Neural crest cell (in vitro differentiated cells): ENCODE results near the gene ANKRD31. TPM values are rescaled to one million over a fixed set of nuclear protein-coding genes. Genes with fewer than 3 reads are reported as not detected.
"Not testable (repeated sequence)": the region's sequence is repeated elsewhere in the genome, so short reads cannot be mapped to it uniquely, and the experiment has no call there.

Experiments used
- DNase-seq: peaks from one replicate; pipeline ENCODE4 v3.0.0; 2021; ENCODE audit warnings: low read depth, mixed read lengths, low spot score
- H3K27ac Mint-ChIP-seq: one replicate; pipeline ENCODE4 v1.8.0; 2021; ENCODE audit warnings: mild to moderate bottlenecking, mixed read lengths; ENCODE audit not compliant: unreplicated experiment
- H3K27me3 Mint-ChIP-seq: 2 replicates; pipeline ENCODE4 v1.8.0; 2021; ENCODE audit warnings: low read depth, mild to moderate bottlenecking, mixed read lengths
- H3K36me3 Mint-ChIP-seq: 2 replicates; pipeline ENCODE4 v1.8.0; 2021; ENCODE audit warnings: low read depth, mild to moderate bottlenecking, mixed read lengths
- H3K4me1 Mint-ChIP-seq: 2 replicates; pipeline ENCODE4 v1.8.0; 2021; ENCODE audit warnings: mixed read lengths
- H3K4me3 Mint-ChIP-seq: one replicate; pipeline ENCODE4 v1.8.0; 2021; ENCODE audit warnings: mild to moderate bottlenecking, mixed read lengths
- H3K9me3 Mint-ChIP-seq: 2 replicates; pipeline ENCODE4 v1.8.0; 2021; ENCODE audit warnings: mixed read lengths
- CTCF ChIP-seq: fragments of 200-600 bp; sonication (generic); conservative IDR thresholded peaks from 2 replicates; pipeline ENCODE4 v1.5.0; 2021; ENCODE audit warnings: antibody characterized with exemption, mild to moderate bottlenecking
- total RNA-seq: library from RNA; stranded (reverse); gene quantifications from 2 replicates; pipeline ENCODE4 v1.2.1, GENCODE V29; 2021

The ANKRD31 gene
- total RNA-seq, 1 donor from 2014 or later, result 0.51 TPM

- Mint-ChIP-seq H3K4me3 (no peak overlapping the region), H3K36me3 (no peaks in the 10 kb centered on the region), H3K9me3 (no peaks in the 10 kb centered on the region), H3K4me1 (no peaks in the 10 kb centered on the region), H3K27me3 (no peaks in the 10 kb centered on the region), H3K27ac (no peak overlapping the region)
- no peak for TF ChIP-seq CTCF
- no peak for DNase-seq
Observed at GRCh38 chr5:75262271-75262670, 25.6 kb upstream of the ANKRD31 start.

- H3K36me3 Mint-ChIP-seq, result no peaks in the 10 kb centered on the region
- peaks cover 6% of the 10 kb centered on the region for H3K9me3 Mint-ChIP-seq
- H3K27me3 Mint-ChIP-seq, result peaks cover 2% of the 10 kb centered on the region
- H3K4me1 Mint-ChIP-seq, result no peaks in the 10 kb centered on the region
- no peak overlapping the region for H3K4me3 Mint-ChIP-seq
- TF ChIP-seq CTCF, result no peak
- DNase-seq, result no peak
- no peak overlapping the region for H3K27ac Mint-ChIP-seq
Observed at GRCh38 chr5:75260708-75261107, 24.0 kb upstream of the ANKRD31 start.

GRCh38 chr5:75250452-75250851, 13.8 kb upstream of the ANKRD31 start:
- not testable (repeated sequence) for H3K4me1 Mint-ChIP-seq, H3K9me3 Mint-ChIP-seq, H3K27me3 Mint-ChIP-seq, H3K36me3 Mint-ChIP-seq, H3K4me3 Mint-ChIP-seq, DNase-seq, H3K27ac Mint-ChIP-seq

- TF ChIP-seq CTCF, result no peak
- Mint-ChIP-seq H3K27ac (no peak overlapping the region), H3K36me3 (no peaks in the 10 kb centered on the region), H3K4me3 (no peak overlapping the region), H3K9me3 (no peaks in the 10 kb centered on the region), H3K4me1 (no peaks in the 10 kb centered on the region), H3K27me3 (peaks cover 2% of the 10 kb centered on the region)
- DNase-seq, result no peak
Observed at GRCh38 chr5:75245023-75245422, 8.3 kb upstream of the ANKRD31 start.

- no peak overlapping the region for H3K27ac Mint-ChIP-seq
Observed at GRCh38 chr5:75243510-75243909, 6.8 kb upstream of the ANKRD31 start.

GRCh38 chr5:75243100-75243499, 6.4 kb upstream of the ANKRD31 start:
- no peak for DNase-seq
- no peaks in the 10 kb centered on the region for H3K4me1 Mint-ChIP-seq
- H3K36me3 Mint-ChIP-seq, result no peaks in the 10 kb centered on the region
- H3K27me3 Mint-ChIP-seq, result no peaks in the 10 kb centered on the region
- H3K9me3 Mint-ChIP-seq, result no peaks in the 10 kb centered on the region
- no peak for TF ChIP-seq CTCF
- H3K27ac Mint-ChIP-seq, result no peak overlapping the region
- no peak overlapping the region for H3K4me3 Mint-ChIP-seq

More at GRCh38 chr5:75243510-75243909, 6.8 kb upstream of the ANKRD31 start:
- no peak for DNase-seq
- TF ChIP-seq CTCF, result no peak
- Mint-ChIP-seq H3K27me3 (no peaks in the 10 kb centered on the region), H3K4me1 (no peaks in the 10 kb centered on the region), H3K36me3 (no peaks in the 10 kb centered on the region), H3K9me3 (no peaks in the 10 kb centered on the region), H3K4me3 (no peak overlapping the region)
